ENCODE results near the gene UBL5.

DNA sequence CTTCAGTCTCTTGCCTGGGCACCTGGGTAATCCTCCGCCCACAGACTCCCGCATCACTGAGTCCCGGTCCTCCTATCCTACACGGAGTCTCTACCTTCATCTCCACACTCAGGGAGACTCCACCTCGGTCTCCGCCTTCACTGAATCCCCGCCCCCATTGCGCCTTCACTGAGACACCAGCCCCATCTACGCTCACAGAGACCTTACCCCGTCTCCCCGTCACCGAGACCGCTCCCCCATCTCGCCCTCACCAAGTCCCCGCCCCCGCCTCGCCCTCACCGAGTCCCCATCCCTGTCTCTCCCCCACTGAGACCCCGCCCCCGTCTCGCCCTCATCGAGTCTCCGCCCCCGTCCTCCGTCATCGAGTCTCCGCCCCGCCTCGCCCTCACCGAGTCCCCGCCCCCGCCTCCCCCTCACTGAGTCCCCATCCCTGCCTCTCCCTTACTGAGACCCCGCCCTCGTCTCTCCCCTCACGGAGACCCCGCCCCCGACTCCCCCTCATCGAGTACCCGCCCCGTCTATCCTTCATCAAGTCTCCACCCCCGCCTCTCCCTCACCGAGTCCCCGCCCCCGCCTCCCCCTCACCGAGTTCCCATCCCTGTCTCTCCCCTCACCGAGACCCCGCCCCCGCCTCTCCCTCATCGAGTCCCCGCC is 36.0 kb upstream of the UBL5 start:
- TF ChIP-seq TARDBP (IDR thresholded peaks at IDR 0.05), result no peak
- no peak for TF ChIP-seq BHLHE40 (IDR thresholded peaks at IDR 0.05; ENCODE audit: borderline replicate concordance)
- no peak for TF ChIP-seq FOXK2 (IDR thresholded peaks at IDR 0.05)
- no peak for TF ChIP-seq SP1 (IDR thresholded peaks at IDR 0.05)
- TF ChIP-seq SUZ12 (IDR thresholded peaks at IDR 0.05), result no peak
- no peak for TF ChIP-seq FOXA1 (IDR thresholded peaks at IDR 0.05)
- TF ChIP-seq LEF1 (IDR thresholded peaks at IDR 0.05; ENCODE audit: borderline replicate concordance), result no peak
- TF ChIP-seq HDGF (IDR thresholded peaks at IDR 0.05; ENCODE audit: borderline replicate concordance), result no peak
- no peak for TF ChIP-seq ELF4 (IDR thresholded peaks at IDR 0.05)
- no peak for TF ChIP-seq NFRKB (IDR thresholded peaks at IDR 0.05)

Measured in HEK293T (cell line).